SJCRH30 (cell line): ENCODE results near the gene OR5H14. TPM values are rescaled to one million over a fixed set of nuclear protein-coding genes. Genes with fewer than 3 reads are reported as not detected.
"Not testable (repeated sequence)": the region's sequence is repeated elsewhere in the genome, so short reads cannot be mapped to it uniquely, and the experiment has no call there.

Experiments used
- DNase-seq, 2 experiments: peaks; one replicate each; pipeline ENCODE4 v3.0.0-alpha.2; 2015 to 2020
- H3K27ac ChIP-seq: fragments of 250-450 bp; sonication (Bioruptor Pico); 2 replicates; pipeline ENCODE4 v1.5.1; 2020; ENCODE audit warnings: mild to moderate bottlenecking, moderate library complexity
- H3K27me3 ChIP-seq: fragments of 250-450 bp; sonication (Bioruptor Pico); 2 replicates; pipeline ENCODE4 v1.5.1; 2020; ENCODE audit warnings: mild to moderate bottlenecking, moderate library complexity
- H3K36me3 ChIP-seq: fragments of 250-450 bp; sonication (Bioruptor Pico); 2 replicates; pipeline ENCODE4 v1.5.1; 2020; ENCODE audit warnings: mild to moderate bottlenecking, moderate library complexity
- H3K4me1 ChIP-seq: fragments of 250-450 bp; sonication (Bioruptor Pico); 2 replicates; pipeline ENCODE4 v1.5.1; 2020; ENCODE audit warnings: mild to moderate bottlenecking, moderate library complexity
- H3K4me3 ChIP-seq: fragments of 250-450 bp; sonication (Bioruptor Pico); 2 replicates; pipeline ENCODE4 v1.5.1; 2020; ENCODE audit warnings: mild to moderate bottlenecking, moderate library complexity
- H3K9me3 ChIP-seq: fragments of 250-450 bp; sonication (Bioruptor Pico); replicated peaks from 2 replicates; pipeline ENCODE4 v1.5.1; 2020; ENCODE audit warnings: mild to moderate bottlenecking, moderate library complexity
- total RNA-seq: library from RNA; depleted of rRNA; stranded (reverse); fragments of >200 nt; shearing (Covaris generic); gene quantifications from 2 replicates; pipeline ENCODE4 v1.2.3, GENCODE V29; 2014; rRNA removed

The OR5H14 gene
- total RNA-seq, 1 experiment from 2014 or later = not detected

DNA sequence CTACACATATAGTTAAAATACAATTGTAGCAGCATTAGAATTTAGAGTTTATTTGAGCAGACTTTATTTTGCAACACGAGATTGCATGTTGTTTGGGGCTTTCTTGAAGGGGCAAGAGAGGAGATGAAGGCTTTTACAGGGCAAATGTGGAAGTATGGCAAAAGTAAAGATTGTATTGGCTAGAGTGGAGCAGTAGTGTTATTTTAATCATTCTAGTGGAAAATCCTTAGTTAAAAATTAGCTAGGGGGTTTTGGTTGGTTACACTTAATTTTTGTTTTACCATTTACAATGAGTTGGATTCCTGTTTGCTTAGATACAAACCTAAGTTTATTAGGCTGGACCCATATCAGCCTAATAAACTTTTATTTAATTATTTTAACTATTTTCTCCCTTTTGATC, 23.8 kb downstream of the OR5H14 start:
- no peaks in the 10 kb centered on the region for H3K9me3 ChIP-seq
- DNase-seq = no peak
- H3K36me3 ChIP-seq = no peaks in the 10 kb centered on the region
- H3K4me3 ChIP-seq = no peak overlapping the region
- H3K4me1 ChIP-seq = no peaks in the 10 kb centered on the region; the same call in 1 of the 2 replicates
- H3K27ac ChIP-seq = no peak overlapping the region
- no peaks in the 10 kb centered on the region for H3K27me3 ChIP-seq

GRCh38 chr3:98172621-98173020, 25.3 kb downstream of the OR5H14 start:
- peak; percentile 27 to 38 for DNase-seq
- H3K27me3 ChIP-seq = no peaks in the 10 kb centered on the region
- H3K4me3 ChIP-seq = peak overlapping the region; percentile 25
- no peak overlapping the region for H3K27ac ChIP-seq
- no peaks in the 10 kb centered on the region for H3K9me3 ChIP-seq
- no peaks in the 10 kb centered on the region; the same call in 1 of the 2 replicates for H3K4me1 ChIP-seq
- H3K36me3 ChIP-seq = no peaks in the 10 kb centered on the region

- Histone ChIP-seq H3K36me3 (no peaks in the 10 kb centered on the region), H3K27me3 (no peaks in the 10 kb centered on the region), H3K4me1 (no peaks in the 10 kb centered on the region), H3K9me3 (no peaks in the 10 kb centered on the region), H3K4me3 (no peak overlapping the region), H3K27ac (no peak overlapping the region)
- DNase-seq = no peak
Observed at GRCh38 chr3:98180319-98180890, 33.1 kb downstream of the OR5H14 start.

DNA sequence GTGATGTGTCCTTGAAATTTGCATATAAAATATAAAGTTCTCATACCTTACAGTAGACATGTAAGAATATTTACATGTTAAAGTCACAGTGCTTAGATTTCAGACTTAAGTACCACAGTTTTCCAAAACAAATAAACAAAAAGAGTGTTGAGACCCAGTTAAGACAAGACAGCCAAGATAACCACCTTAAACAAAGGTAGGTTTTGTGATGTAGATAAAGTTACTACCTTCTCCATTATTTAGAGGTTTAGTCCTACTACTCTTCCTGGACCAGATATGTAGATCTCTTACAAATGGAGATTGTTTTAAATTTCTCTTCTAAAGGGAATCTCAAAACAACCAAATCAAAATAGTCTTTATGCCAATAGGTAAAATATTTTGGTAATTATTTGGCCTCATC, 34.9 kb downstream of the OR5H14 start:
- no peaks in the 10 kb centered on the region for H3K36me3 ChIP-seq
- no peaks in the 10 kb centered on the region for H3K27me3 ChIP-seq
- H3K4me3 ChIP-seq = no peak overlapping the region
- H3K9me3 ChIP-seq = no peaks in the 10 kb centered on the region
- DNase-seq = no peak
- no peak overlapping the region for H3K27ac ChIP-seq
- H3K4me1 ChIP-seq = no peaks in the 10 kb centered on the region

DNA sequence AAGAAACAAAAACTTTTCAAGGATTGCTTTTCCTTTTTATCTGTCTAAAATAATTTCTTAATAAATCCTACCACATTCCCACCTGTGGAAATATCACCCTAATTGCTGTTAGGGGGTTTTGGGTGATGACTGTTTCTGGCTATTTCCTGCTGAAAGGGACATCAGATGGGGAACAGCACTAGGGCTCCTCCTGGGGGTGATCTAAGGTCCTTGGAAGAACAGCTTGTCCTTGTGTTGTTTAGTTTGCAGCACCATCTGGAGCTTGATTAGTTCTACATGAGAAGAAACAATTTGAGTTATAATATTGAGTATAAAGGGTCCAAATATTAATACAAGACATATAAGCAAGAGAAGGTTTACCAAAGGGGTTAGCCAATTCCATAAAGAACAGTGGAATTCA, 37.9 kb downstream of the OR5H14 start:
- Histone ChIP-seq H3K4me1 (no peaks in the 10 kb centered on the region), H3K27me3 (no peaks in the 10 kb centered on the region), H3K27ac (no peak overlapping the region), H3K36me3 (no peaks in the 10 kb centered on the region), H3K9me3 (no peaks in the 10 kb centered on the region), H3K4me3 (no peak overlapping the region)
- DNase-seq = no peak

DNA sequence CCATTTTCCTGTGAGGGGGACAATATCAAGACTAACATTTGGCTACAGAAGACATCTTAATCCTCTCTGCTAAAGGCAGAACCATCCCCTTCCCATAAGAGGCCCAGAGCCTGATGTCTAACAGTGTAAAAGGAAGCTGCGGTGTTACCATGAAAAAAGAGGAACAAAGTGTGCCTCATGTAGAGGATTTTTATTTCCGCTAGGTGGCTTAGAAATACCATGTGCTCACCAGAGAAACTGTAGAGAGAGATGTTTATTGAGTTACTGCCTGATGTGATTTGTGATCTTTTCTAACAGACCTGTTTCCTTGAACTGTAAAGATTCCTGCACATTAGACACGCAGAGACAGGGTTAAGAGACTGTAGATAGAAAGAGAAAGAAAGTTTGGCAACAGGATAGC, 41.3 kb downstream of the OR5H14 start:
- no peaks in the 10 kb centered on the region for H3K27me3 ChIP-seq
- DNase-seq = peak in 1 of 2 experiments; percentile 22
- no peaks in the 10 kb centered on the region for H3K36me3 ChIP-seq
- no peak overlapping the region for H3K4me3 ChIP-seq
- no peaks in the 10 kb centered on the region for H3K4me1 ChIP-seq
- no peaks in the 10 kb centered on the region for H3K9me3 ChIP-seq
- no peak overlapping the region for H3K27ac ChIP-seq

DNA sequence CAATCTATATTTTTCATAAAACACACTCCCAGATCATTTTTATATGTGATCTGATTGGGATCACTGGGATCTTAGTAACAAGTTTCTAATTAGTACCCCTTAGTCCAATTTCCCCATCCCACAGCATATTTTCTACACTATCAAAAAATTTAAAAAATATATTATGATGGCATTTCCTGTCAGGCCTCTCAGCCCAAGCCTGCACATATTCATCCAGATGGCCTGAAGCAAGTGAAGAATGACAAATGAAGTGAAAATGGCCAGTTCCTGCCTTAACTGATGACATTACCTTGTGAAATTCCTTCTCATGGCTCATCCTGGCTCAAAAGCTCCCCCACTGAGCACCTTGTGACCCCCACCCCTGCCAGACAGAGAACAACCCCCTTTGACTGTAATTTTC, 43.6 kb downstream of the OR5H14 start:
- not testable (repeated sequence) for H3K27ac ChIP-seq, H3K27me3 ChIP-seq, H3K9me3 ChIP-seq, H3K4me3 ChIP-seq, DNase-seq, H3K36me3 ChIP-seq, H3K4me1 ChIP-seq

DNA sequence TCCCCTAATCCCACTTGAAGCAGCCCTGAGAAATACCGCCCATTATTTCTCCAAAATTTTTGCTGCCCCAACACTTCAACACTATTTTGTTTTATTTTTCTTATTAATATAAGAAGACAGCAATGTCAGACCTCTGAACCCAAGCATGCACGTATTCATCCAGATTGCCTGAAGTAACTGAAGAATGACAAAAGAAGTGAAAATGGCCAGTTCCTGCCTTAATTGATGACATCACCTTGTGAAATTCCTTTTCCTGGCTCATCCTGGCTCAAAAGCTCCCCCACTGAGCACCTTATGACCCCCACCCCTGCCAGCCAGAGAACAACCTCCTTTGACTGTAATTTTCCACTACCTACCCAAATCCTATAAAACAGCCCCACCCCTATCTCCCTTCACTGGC, 49.0 kb downstream of the OR5H14 start:
- H3K36me3 ChIP-seq, H3K4me3 ChIP-seq, H3K9me3 ChIP-seq, DNase-seq, H3K27ac ChIP-seq, H3K4me1 ChIP-seq, H3K27me3 ChIP-seq: not testable (repeated sequence)

DNA sequence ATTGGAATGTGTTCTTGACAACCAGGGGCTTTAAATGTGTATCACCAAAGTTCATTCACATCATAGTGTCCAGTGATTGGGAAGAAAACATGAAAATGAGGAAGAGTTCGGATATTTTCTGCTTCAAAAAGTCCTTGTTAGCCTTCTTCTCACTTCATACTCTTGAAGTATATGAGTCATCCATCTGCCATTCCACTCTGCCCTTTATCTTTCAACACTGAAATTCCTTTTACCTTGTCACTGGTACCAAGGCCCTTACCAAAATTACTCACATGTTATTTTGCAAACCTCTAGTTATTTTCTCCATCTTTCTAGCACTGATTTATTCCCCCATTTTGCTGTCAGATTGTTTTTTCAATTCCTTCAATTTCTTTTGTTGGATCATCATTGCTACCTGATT, 51.7 kb downstream of the OR5H14 start:
- Histone ChIP-seq H3K27ac (no peak overlapping the region), H3K27me3 (no peaks in the 10 kb centered on the region), H3K4me3 (no peak overlapping the region), H3K9me3 (no peaks in the 10 kb centered on the region), H3K36me3 (no peaks in the 10 kb centered on the region), H3K4me1 (no peaks in the 10 kb centered on the region)
- DNase-seq = no peak

Other genes with a start within 250 kb of the OR5H14 start
- 50.3 and 54.6 TPM in 2 replicates for gene RIOX2, start 175.0 kb upstream of the OR5H14 start, total RNA-seq
- gene GABRR3, start 112.2 kb upstream of the OR5H14 start, total RNA-seq = 0.03 TPM in 1 of 2 replicates, not detected in the other
- gene OR5AC2, start 60.3 kb upstream of the OR5H14 start, total RNA-seq = not detected in 2 replicates
- not detected in 2 replicates for gene OR5H1, start 16.8 kb upstream of the OR5H14 start, total RNA-seq
- not detected in 2 replicates for gene OR5H15, start 19.2 kb downstream of the OR5H14 start, total RNA-seq
- not detected in 2 replicates for gene OR5H6, start 116.8 kb downstream of the OR5H14 start, total RNA-seq
- not detected in 2 replicates for gene OR5H2, start 135.0 kb downstream of the OR5H14 start, total RNA-seq
- gene OR5K4, start 206.4 kb downstream of the OR5H14 start, total RNA-seq = not detected in 2 replicates
- gene OR5K3, start 243.2 kb downstream of the OR5H14 start, total RNA-seq = not detected in 2 replicates